Mesenchymal stem cell (in vitro differentiated cells and primary cell): ENCODE measurements around the gene ZNF444.

ENCODE experiments used
- DNase-seq: peaks from one replicate; pipeline ENCODE4 v3.0.0-alpha.2; 2013
- H2AFZ ChIP-seq: one replicate; pipeline ENCODE4 v1.6.1; 2013; ENCODE audit warnings: low read depth, mild to moderate bottlenecking, control low read depth, inconsistent platforms, low read length, moderate library complexity
- H2AK5ac ChIP-seq: 2 replicates; pipeline ENCODE4 v1.6.1; 2013; ENCODE audit warnings: low read length, moderate library complexity, mild to moderate bottlenecking, inconsistent platforms; ENCODE audit not compliant: severe bottlenecking
- H2BK120ac ChIP-seq: one replicate; pipeline ENCODE4 v1.6.1; 2013; ENCODE audit warnings: low read depth, mild to moderate bottlenecking, inconsistent platforms, low read length, moderate library complexity
- H2BK12ac ChIP-seq, 2 experiments: one replicate each; pipeline ENCODE4 v1.6.1; 2013; ENCODE audit warnings: inconsistent platforms in 2 of 2, low read length in 2 of 2, mild to moderate bottlenecking in 2 of 2, moderate library complexity in 2 of 2, control low read depth in 1 of 2
- H2BK15ac ChIP-seq: one replicate; pipeline ENCODE4 v1.6.1; 2013; ENCODE audit warnings: mild to moderate bottlenecking, low read depth, inconsistent platforms; ENCODE audit not compliant: poor library complexity, severe bottlenecking
- H2BK5ac ChIP-seq: 2 replicates; pipeline ENCODE4 v1.6.1; 2013; ENCODE audit warnings: low read depth, mild to moderate bottlenecking, low read length, control low read depth, inconsistent platforms; ENCODE audit not compliant: poor library complexity, severe bottlenecking
- H3K14ac ChIP-seq, 2 experiments: one replicate each; pipeline ENCODE4 v1.6.1; 2013; ENCODE audit warnings: inconsistent platforms in 2 of 2, low read length in 2 of 2, control low read depth in 1 of 2, mild to moderate bottlenecking in 1 of 2, moderate library complexity in 1 of 2
- H3K18ac ChIP-seq, 2 experiments: one replicate each; pipeline ENCODE4 v1.6.1; 2013; ENCODE audit warnings: inconsistent platforms in 2 of 2, low read length in 2 of 2, control low read depth in 1 of 2, low read depth in 1 of 2, mild to moderate bottlenecking in 1 of 2
- H3K23ac ChIP-seq, 2 experiments: one replicate each; pipeline ENCODE4 v1.6.1; 2013; ENCODE audit warnings: inconsistent platforms in 2 of 2, low read length in 2 of 2, mild to moderate bottlenecking in 2 of 2, moderate library complexity in 2 of 2, control low read depth in 1 of 2
- H3K27ac ChIP-seq: 2 replicates; pipeline ENCODE4 v1.5.1; 2013; ENCODE audit warnings: mild to moderate bottlenecking, moderate library complexity, low read length, control low read depth, inconsistent platforms; ENCODE audit not compliant: poor library complexity, severe bottlenecking
- H3K27me3 ChIP-seq, 2 experiments: 2 replicates each; pipeline versions ENCODE4 v1.6.1 to v1.7.0; 2013; ENCODE audit warnings: low read length in 2 of 2, mild to moderate bottlenecking in 2 of 2, moderate library complexity in 2 of 2, control low read depth in 1 of 2, inconsistent platforms in 1 of 2; ENCODE audit not compliant: control insufficient read depth in 1 of 2, insufficient read depth in 1 of 2
- H3K36me3 ChIP-seq, 2 experiments: 2 replicates each; pipeline versions ENCODE4 v1.6.1 to v1.7.0; 2013; ENCODE audit warnings: low read length in 2 of 2, control low read depth in 1 of 2, inconsistent platforms in 1 of 2, low read depth in 1 of 2, mild to moderate bottlenecking in 1 of 2; ENCODE audit not compliant: insufficient read depth in 2 of 2, control insufficient read depth in 1 of 2
- H3K4ac ChIP-seq, 2 experiments: one replicate each; pipeline ENCODE4 v1.6.1; 2013; ENCODE audit warnings: inconsistent platforms in 2 of 2, low read length in 2 of 2, mild to moderate bottlenecking in 2 of 2, moderate library complexity in 2 of 2, control low read depth in 1 of 2, low read depth in 1 of 2
- H3K4me1 ChIP-seq: 2 replicates; pipeline ENCODE4 v1.6.1; 2013; ENCODE audit warnings: low read depth, low read length, control low read depth; ENCODE audit not compliant: control insufficient read depth, insufficient read depth
- H3K4me2 ChIP-seq: 2 replicates; pipeline ENCODE4 v1.6.1; 2013; ENCODE audit warnings: low read length, mild to moderate bottlenecking, inconsistent platforms; ENCODE audit not compliant: poor library complexity, severe bottlenecking
- H3K4me3 ChIP-seq, 2 experiments: 2 replicates each; pipeline versions ENCODE4 v1.5.1 to v1.7.0; 2013; ENCODE audit warnings: low read length in 2 of 2, mild to moderate bottlenecking in 2 of 2, control low read depth in 1 of 2, low read depth in 1 of 2; ENCODE audit not compliant: insufficient read depth in 1 of 2
- H3K79me1 ChIP-seq: replicated peaks from 2 replicates; pipeline ENCODE4 v1.6.1; 2013; ENCODE audit warnings: mild to moderate bottlenecking, control low read depth, low read length, inconsistent platforms; ENCODE audit not compliant: poor library complexity, severe bottlenecking
- H3K9ac ChIP-seq: 2 replicates; pipeline ENCODE4 v1.7.0; 2013; ENCODE audit warnings: mild to moderate bottlenecking, low read length, moderate library complexity
- H3K9me3 ChIP-seq: 2 replicates; pipeline ENCODE4 v1.7.0; 2013; ENCODE audit warnings: mild to moderate bottlenecking, low read length; ENCODE audit not compliant: control insufficient read depth
- H4K8ac ChIP-seq: one replicate; pipeline ENCODE4 v1.6.1; 2013; ENCODE audit warnings: inconsistent platforms, mild to moderate bottlenecking, low read length, moderate library complexity
- H4K91ac ChIP-seq: one replicate; pipeline ENCODE4 v1.6.1; 2013; ENCODE audit warnings: mild to moderate bottlenecking, low read length, inconsistent platforms
- WGBS: methylation state at CpG from one replicate; pipeline ENCODE4 v1.1.7; 2013; ENCODE audit warnings: mixed read lengths; 5-methylcytosine and 5-hydroxymethylcytosine counted together

Gene ZNF444

GRCh38 chr19:56108447-56109195 lies 32.5 kb upstream of the ZNF444 start:
- Histone ChIP-seq H3K9me3 (no peaks in the 10 kb centered on the region), H4K91ac (no peak overlapping the region), H4K8ac (peak overlapping the region; percentile 21), H3K79me1 (peaks cover 2% of the 10 kb centered on the region), H3K36me3 (peaks cover 0 to 49% of the 10 kb centered on the region in 2 experiments), H3K23ac (no peak overlapping the region), H2BK15ac (no peak overlapping the region), H3K18ac (no peak overlapping the region), H3K4me2 (no peak overlapping the region), H2AFZ (no peak overlapping the region), H3K27me3 (no peaks in the 10 kb centered on the region), H3K4me3 (peak overlapping the region in 1 of 2 experiments; percentile 71), H3K4ac (no peak overlapping the region), H3K14ac (no peak overlapping the region), H2BK120ac (no peak overlapping the region), H2AK5ac (no peak overlapping the region), H2BK5ac (no peak overlapping the region), H2BK12ac (no peak overlapping the region), H3K4me1 (peaks cover 81% of the 10 kb centered on the region), H3K9ac (peak overlapping the region; percentile 71), H3K27ac (no peak overlapping the region)
- WGBS = 85% methylated on average over 20 of the region's 24 CpGs
- no peak for DNase-seq

GRCh38 chr19:56109226-56109625 lies 31.9 kb upstream of the ZNF444 start:
- Histone ChIP-seq H3K4me1 (peaks cover 83% of the 10 kb centered on the region), H3K79me1 (peaks cover 2% of the 10 kb centered on the region), H2AK5ac (peak overlapping the region; percentile 77), H2BK15ac (no peak overlapping the region), H3K9ac (peak overlapping the region; percentile 71), H3K4ac (peak overlapping the region in 1 of 2 experiments; percentile 38), H2BK120ac (no peak overlapping the region), H3K9me3 (no peaks in the 10 kb centered on the region), H2BK5ac (no peak overlapping the region), H2AFZ (no peak overlapping the region), H3K36me3 (peaks cover 0 to 49% of the 10 kb centered on the region in 2 experiments), H4K8ac (no peak overlapping the region), H4K91ac (no peak overlapping the region), H3K27ac (peak overlapping the region; percentile 6), H3K18ac (no peak overlapping the region), H3K4me3 (peak overlapping the region in 1 of 2 experiments; percentile 71), H3K23ac (no peak overlapping the region), H3K4me2 (no peak overlapping the region), H2BK12ac (no peak overlapping the region), H3K27me3 (no peaks in the 10 kb centered on the region), H3K14ac (no peak overlapping the region)
- DNase-seq = no peak
- 84% methylated on average over 13 of the region's 13 CpGs for WGBS

GRCh38 chr19:56110515-56111448 lies 30.3 kb upstream of the ZNF444 start:
- no peak overlapping the region for H3K14ac ChIP-seq
- peaks cover 81% of the 10 kb centered on the region for H3K4me1 ChIP-seq
- peaks cover 3 to 54% of the 10 kb centered on the region in 2 experiments for H3K36me3 ChIP-seq
- no peak overlapping the region for H4K8ac ChIP-seq
- H3K27me3 ChIP-seq = no peaks in the 10 kb centered on the region
- no peak overlapping the region for H2AFZ ChIP-seq
- H3K9ac ChIP-seq = peak overlapping the region; percentile 60
- no peak overlapping the region for H4K91ac ChIP-seq
- peak overlapping the region in 1 of 2 experiments; percentile 47 for H3K4me3 ChIP-seq
- H2BK12ac ChIP-seq = peak overlapping the region in 1 of 2 experiments; percentile 15
- DNase-seq = peak; percentile 65
- H3K4ac ChIP-seq = peak overlapping the region in 1 of 2 experiments; percentile 24
- peak overlapping the region; percentile 86 for H3K27ac ChIP-seq
- peak overlapping the region; percentile 8 for H2BK5ac ChIP-seq
- peaks cover 2% of the 10 kb centered on the region for H3K79me1 ChIP-seq
- H2AK5ac ChIP-seq = peak overlapping the region; percentile 84
- H3K23ac ChIP-seq = no peak overlapping the region
- H2BK120ac ChIP-seq = no peak overlapping the region
- no peaks in the 10 kb centered on the region for H3K9me3 ChIP-seq
- WGBS = 43% methylated on average over 5 of the region's 12 CpGs
- H3K18ac ChIP-seq = peak overlapping the region; percentile 18 to 46
- no peak overlapping the region for H2BK15ac ChIP-seq
- peak overlapping the region; percentile 46 for H3K4me2 ChIP-seq
